SK-N-SH treated with all-trans-retinoic acid at 6 μM for 48 hours (cell line): ENCODE measurements around the gene PANK2.

Experiments used
- ARNTL ChIP-seq: fragments of 450-650 bp; formaldehyde crosslinking; IDR thresholded peaks from 2 replicates; pipeline ENCODE4 v1.5.0; 2020; ENCODE audit warnings: low read depth, mild to moderate bottlenecking, moderate library complexity, borderline replicate concordance
- CSDC2 ChIP-seq: fragments of 250-450 bp; sonication (Bioruptor Pico); IDR thresholded peaks from 2 replicates; pipeline ENCODE4 v1.5.0; 2020; ENCODE audit warnings: mild to moderate bottlenecking, moderate library complexity
- GLIS3 ChIP-seq: fragments of 250-450 bp; sonication (Bioruptor Pico); IDR thresholded peaks from 2 replicates; pipeline ENCODE4 v1.5.0; 2020; ENCODE audit warnings: mild to moderate bottlenecking, moderate library complexity
- PATZ1 ChIP-seq: fragments of 250-450 bp; sonication (Bioruptor Pico); IDR thresholded peaks from 2 replicates; pipeline ENCODE4 v1.8.0; 2020; ENCODE audit warnings: mild to moderate bottlenecking, moderate library complexity, borderline replicate concordance
- POU6F1 ChIP-seq: fragments of 250-450 bp; sonication (Bioruptor Pico); IDR thresholded peaks from 2 replicates; pipeline ENCODE4 v1.8.0; 2021; ENCODE audit warnings: low read depth, mild to moderate bottlenecking, moderate library complexity, borderline replicate concordance
- PPARA ChIP-seq: fragments of 250-450 bp; sonication (Bioruptor Pico); IDR thresholded peaks from 2 replicates; pipeline ENCODE4 v1.5.0; 2020; ENCODE audit warnings: mild to moderate bottlenecking, borderline replicate concordance
- RARB ChIP-seq: fragments of 250-450 bp; sonication (Bioruptor Pico); IDR thresholded peaks from 2 replicates; pipeline ENCODE4 v1.8.0; 2021; ENCODE audit warnings: mild to moderate bottlenecking, moderate library complexity
- TSHZ2 ChIP-seq: fragments of 250-450 bp; sonication (Bioruptor Pico); IDR thresholded peaks from 2 replicates; pipeline ENCODE4 v1.5.0; 2020; ENCODE audit warnings: mild to moderate bottlenecking, moderate library complexity
- ZC3H10 ChIP-seq: fragments of 250-450 bp; sonication (Bioruptor Pico); IDR thresholded peaks from 2 replicates; pipeline ENCODE4 v1.5.1; 2021; ENCODE audit warnings: mild to moderate bottlenecking, moderate library complexity
- ZFP3 ChIP-seq: fragments of 250-450 bp; sonication (Bioruptor Pico); IDR thresholded peaks from 2 replicates; pipeline ENCODE4 v1.5.0; 2020; ENCODE audit warnings: mild to moderate bottlenecking, moderate library complexity
- ZNF70 ChIP-seq: fragments of 450-650 bp; formaldehyde crosslinking; IDR thresholded peaks from 2 replicates; pipeline ENCODE4 v1.5.0; 2020; ENCODE audit warnings: mild to moderate bottlenecking, moderate library complexity

GRCh38 chr20:3876676-3877075 lies 12.5 kb upstream of the PANK2 start:
- no peak for TF ChIP-seq RARB (CRISPR knock-in tag)
- TF ChIP-seq TSHZ2: no peak
- no peak for TF ChIP-seq GLIS3 (CRISPR knock-in tag)
- TF ChIP-seq CSDC2: no peak
- no peak for TF ChIP-seq ZFP3 (CRISPR knock-in tag)
- TF ChIP-seq ZNF70 (CRISPR knock-in tag): no peak
- no peak for TF ChIP-seq ARNTL (CRISPR knock-in tag)
- TF ChIP-seq ZC3H10 (CRISPR knock-in tag): no peak
- no peak for TF ChIP-seq PPARA (CRISPR knock-in tag)
- TF ChIP-seq PATZ1: no peak
- TF ChIP-seq POU6F1 (CRISPR knock-in tag): no peak
